RPMI7951 (cell line): Measurements from ENCODE around the gene WNT6. TPM values are rescaled to one million over a fixed set of nuclear protein-coding genes. Genes with fewer than 3 reads are reported as not detected.

Experiments used
- DNase-seq: peaks from one replicate; pipeline ENCODE4 v3.0.0-alpha.2; 2012; ENCODE audit warnings: low read depth
- total RNA-seq: library from RNA; depleted of rRNA; stranded (reverse); fragments of >200 nt; shearing (Covaris generic); gene quantifications from 2 replicates; pipeline ENCODE4 v1.2.3, GENCODE V29; 2014; rRNA removed

Gene WNT6
- total RNA-seq, 1 experiment from 2014 or later, result 4.2 TPM

DNA sequence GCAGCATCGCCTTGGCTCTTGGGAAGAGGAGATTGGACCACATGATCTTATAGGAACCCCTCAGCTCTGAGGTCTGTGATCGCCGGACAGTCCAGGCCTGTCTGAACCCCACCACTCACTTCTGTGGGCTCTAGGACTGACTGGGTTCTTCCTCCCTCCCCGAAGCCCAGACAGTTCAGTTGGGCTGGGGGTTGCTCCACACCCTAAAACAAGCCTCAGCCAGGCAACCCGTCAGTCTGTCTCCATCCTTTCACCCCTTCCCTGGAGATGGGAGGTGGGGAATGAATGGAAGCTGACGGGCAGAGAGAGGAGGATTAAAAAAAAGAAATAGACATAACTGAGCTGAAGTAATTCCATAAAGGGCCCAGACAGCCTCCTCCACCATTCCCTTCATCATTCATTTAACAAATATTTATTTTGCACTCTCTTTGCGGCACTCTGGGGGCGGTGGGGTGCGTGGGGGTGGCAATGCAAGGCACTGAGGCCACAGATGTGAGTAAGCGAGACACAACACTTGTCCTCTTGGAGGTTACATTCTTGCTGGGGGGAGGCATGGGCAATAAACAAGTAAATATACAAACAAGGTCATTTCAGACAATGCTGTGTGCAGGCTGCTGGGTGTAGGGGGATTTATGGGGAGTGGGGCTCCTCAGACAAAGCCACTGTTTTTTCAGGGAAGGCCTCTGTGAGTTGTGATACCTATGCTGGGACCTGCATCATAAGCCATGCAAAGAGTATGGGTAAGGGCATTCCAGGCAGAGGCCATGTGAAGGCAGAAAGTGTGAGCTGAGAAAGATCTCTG is 33.9 kb downstream of the WNT6 start:
- DNase-seq, result no peak

DNA sequence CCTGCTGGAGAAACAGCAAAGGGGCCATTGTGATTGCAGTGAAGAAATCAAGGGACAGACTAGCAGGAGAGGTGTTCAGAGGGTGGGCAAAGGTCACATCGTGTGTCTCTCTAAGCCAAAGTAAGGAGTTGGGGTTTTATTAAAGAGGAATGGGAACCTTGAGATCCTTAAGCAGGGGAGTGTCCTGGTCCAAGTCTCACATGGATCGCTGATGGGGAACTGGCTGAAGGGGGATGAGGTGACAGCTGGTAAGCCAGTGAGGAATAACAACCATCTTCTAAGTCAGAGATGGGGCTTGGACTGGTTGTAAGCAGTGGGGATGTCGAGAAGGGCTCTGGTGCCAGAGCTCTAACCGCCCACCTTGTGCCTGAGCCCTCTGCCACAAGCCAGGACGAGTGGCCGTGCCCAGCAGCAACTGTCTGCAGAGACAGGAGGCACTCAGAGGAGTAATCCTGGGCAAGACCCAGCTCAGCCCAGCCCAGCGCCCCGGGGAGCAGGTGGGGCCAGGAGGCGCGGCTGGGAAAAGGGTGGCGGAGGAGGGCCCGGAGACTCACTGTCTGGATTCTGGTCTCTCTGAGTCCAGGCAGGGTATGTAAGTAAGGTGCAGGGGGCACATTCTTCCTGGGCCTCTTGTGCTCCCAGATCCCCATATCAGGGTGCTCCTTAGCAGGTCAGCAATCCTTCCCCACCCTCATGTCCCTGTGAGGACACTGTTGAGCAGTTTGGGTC is 34.7 kb downstream of the WNT6 start:
- DNase-seq, result no peak

DNA sequence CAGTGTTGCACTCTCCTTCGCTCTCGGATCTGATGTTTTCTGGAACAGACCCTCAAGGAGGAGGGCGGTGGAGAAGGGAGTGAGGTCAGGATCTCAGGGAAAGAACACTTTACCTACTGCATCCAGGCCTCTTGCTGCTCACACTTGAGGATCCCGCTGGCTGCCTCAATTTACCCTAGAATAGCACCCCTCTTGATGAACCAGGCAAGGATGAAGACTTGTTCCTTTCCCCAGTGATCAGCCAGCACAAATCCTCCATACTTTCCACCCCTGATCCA is 35.2 kb downstream of the WNT6 start:
- no peak for DNase-seq

DNA sequence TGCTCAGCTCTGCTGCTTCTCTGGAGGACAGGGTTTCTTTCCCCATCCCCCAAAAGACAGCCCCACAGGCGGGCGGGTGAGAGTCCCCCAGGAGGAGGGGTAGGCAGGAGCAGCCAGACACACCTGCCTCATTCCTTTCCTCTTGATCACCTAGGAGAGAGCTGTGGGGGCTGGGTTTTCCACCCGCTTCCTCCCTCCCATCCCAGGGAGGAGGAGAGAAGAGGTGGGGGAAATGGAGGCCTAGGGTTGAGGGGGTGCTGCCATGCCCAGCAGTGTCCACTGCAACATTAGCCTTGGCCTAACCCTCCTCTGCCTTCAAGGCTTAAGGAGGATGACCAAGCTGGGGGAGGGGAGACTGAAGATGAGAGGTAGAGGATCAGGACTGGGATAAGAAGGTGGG is 35.7 kb downstream of the WNT6 start:
- DNase-seq, result no peak

DNA sequence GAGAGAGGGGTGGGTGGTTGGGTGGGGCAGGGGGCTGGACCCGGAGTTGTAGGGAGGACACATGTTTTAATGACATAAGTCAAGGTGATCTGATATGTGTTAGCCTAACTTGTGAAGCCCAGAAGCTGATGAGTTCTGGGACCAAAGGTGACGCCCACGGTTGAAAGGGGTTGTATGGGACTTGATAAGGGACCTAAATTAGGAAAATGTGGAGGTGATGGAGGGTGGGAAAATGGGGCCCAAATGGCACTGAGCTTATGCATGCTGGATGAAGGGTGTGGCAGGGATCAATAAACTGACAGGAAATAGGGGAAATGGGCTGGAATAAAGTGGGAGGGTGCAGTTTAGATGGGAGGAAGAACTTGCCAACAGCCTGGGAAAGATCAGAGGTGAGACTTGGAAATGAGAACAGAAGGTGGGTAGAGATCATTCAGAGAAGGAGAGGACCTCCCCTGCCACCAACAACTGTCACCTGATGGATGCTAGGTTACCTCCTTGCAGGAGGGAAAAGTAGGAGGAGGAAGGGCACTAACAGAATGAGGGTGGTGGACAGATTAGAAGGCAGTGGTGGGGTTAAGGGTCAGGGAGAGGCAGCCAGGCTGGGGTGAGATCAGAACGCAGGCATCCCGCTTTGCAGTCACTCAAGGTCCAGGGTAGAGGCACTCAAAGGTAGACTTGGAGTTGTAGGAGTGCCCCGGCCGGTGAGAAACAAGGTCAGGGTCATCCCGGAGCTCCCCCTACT is 36.3 kb downstream of the WNT6 start:
- peak; percentile 42 for DNase-seq

DNA sequence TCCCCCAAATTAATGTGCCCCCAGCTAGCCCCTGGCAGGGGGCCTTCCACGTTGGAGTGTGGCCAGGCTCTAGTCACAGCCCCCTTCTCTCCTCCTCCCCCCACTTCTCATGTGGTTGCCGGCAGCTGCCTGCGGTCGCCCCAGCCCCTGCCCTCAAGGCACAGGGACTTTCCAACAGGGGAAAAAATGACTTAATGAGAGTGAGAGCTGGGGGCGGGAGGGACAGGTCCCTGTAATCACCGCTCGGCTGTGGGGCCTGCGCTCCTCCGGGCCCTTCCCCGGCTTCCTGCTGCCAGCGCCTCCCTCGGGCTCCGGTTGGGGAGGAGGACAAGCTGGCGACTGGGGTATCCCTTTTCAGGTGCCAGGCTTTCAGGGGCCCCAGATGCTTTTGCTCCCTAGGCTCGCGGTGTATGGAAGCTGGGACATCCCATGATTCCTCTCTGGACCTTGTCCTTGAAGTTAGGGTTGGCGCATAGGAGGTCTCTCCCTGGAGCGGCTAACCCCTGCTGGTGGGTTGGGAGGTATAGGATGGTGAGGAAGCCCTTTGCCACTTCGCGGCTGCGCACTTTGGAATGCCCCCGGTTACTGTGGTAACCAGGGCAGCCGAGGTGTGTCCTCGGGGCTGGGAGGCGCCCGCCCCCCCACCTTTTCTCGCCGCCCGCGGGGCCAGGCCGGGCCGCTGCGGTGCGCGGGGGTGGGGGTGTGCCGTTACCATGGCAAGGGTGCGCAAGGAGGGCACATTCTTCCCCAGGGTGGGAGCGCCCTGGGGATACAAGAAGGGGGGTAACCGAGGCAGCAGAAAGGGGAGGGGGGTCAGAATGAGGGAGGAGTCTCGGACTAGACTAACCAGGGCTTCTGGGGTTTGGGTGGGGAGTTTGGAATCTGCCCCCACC is 37.1 kb downstream of the WNT6 start:
- DNase-seq, result peak; percentile 80

DNA sequence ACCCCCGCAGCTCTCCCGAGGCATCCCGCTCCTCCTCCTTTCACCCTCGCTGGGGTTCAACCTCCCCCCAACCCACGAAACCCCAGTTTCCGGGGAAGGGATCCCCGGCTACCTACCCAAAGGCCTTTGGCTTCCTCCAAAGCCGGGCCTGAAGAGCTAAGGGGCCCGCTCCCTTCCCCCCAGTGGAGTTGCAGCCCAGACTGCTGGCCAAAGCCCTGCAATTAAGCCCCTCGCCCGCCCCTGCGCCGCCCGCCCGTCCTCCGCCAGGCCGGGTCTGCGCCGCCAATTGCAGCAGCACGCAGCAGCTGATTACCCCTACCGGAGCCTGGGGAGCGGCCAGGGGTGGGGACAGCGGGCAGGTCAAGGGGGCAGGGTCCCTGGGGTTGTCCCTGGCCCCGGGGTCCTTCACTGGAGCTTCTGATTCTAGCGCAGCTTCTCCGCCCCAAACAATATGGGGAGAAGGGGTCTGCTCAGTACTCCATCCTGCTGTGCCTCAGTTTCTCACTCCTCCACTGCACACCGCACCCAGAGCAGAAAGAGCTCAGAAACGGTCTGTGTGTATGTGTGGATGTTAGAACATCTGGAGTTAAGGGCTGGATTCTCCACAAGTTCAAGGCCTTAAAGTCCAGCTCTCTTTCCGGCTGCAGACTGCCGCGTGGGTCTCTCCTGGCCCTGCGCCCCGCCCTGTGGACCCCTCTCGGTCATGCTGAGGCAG is 37.9 kb downstream of the WNT6 start:
- no peak for DNase-seq

DNA sequence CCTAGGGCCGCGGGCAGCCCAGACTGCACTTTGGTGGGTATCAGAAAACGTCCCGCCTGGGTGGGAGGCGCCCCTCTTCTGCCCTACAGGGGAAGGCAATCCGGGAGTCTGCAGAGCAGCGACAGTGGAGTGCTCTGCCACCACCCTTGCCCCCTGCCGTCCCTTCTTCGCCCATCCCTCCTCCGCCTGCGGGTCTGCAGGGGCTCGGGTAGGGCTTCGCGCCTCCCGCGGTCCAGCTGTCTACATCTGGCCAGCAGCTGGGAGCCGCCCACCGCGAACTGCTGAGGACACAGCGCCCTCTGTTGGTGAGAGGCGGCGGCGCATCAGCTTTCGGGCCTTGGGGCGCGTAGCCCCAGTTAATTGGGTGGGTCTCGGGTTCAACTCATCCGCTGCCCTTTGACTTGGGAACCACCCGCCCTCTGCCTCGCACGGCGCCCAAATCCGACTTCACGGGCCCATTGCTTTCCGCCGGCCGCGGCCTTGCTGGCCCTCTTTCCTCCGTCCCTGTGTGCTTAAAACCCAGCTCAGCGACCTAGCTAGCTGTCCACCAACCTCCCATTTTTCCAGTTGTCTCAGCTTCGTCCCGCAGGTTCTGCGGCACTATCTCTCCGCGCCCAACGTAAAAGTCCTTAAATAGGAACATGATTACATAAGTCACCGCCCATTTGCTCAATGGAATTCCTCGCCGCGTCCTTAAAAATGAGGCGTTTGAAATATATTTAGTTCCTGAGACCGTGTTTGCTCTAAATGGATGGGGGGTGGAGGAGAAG is 38.7 kb downstream of the WNT6 start:
- DNase-seq, result peak; percentile 58

DNA sequence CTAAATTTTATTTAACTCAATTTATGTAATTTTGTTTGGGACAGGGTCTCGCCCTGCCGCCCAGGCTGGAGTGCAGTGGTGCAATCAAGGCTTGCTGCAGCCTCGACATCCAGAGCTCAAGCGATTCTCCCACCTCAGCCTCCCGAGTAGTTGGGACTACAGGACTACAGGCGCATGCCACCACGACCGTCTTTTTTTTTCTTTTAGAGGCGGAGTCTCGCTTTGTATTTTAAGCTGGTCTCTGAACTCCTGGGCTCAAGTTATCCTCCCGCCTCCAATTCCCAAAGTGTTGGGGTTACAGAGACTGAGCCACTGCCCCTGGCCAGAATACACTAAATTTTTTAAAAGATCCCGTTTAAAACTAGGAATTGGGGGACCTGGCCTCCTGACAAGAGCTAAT is 39.5 kb downstream of the WNT6 start:
- DNase-seq, result no peak

DNA sequence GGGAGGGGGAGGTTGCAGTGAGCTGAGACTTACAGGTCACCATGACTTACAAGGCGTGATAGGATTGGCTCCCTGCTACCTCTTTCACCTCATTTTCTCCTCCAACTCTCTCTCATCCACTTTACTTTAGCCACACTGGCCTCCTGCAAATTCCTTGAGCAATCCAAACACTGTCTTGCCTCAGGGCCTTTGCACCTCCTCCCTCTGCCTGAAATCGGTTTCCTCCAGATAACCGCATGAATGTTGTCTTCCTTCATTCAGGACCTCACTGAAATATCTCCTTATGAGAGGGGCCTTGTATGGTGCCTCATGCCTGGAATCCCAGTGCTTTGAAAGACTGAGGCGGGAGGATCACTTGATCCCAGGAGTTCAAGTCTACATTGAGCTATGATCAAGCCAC is 42.8 kb downstream of the WNT6 start:
- peak; percentile 27 for DNase-seq

DNA sequence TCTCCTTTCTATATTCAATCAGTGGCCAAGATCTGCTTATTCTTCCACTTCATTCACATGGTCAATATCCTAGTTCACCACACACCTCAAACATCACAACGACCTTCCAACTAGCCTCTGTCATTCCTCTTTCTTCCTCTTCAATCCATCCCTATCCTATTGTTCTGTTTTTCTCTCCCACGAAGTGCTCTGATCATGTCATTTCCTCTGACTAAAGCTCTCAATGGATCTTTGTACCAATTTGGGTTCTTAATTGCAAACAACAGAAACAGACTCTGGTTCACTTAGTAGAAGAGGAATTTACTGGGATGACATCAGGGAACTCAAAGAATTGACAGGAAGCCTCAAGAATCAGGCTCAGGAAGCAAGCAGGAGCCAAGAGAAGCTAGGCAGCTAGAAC is 44.6 kb downstream of the WNT6 start:
- no peak for DNase-seq

DNA sequence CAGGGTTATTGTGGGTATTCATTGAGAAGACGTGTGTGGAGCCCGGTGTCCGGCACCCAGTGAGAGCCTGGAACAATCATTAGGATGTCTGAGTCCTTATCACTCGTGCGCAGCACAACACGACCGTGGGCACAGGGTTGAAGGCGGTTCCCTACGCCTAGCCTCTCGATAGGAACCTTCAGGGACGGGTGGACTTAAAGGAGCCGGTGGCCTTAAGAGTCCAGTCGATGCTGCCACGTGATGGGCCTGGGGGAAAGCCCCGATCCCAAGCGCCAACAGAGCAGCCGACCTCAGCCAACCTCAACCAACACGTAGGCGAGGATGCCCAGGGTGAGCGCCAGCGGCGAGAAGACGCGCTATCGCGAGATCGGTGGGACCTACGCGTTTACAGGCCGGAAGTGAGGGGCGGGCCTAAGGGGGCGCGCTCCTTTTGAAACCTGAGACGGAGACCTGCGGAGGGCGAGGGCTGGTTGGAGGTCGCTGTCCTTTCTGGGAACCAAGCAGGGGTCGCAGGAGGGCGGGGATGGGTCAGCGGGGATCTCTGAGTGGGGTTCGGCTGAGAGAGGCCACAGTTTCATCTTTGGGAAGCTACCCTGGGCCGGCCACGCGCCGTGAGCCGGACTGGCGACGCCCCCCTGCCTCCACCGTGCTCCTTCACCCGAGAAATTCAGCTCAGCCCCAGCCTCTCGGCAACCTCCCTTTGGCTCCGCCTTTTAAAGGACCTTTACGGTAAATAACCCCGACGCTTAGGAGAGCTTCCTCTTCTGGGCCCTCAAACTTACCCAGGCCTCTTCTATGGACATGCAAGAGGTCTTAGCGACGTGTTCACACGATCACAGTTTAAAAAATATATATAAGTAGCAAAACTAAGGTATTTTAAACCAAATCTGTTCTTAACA is 49.4 kb downstream of the WNT6 start:
- peak; percentile 97 for DNase-seq

DNA sequence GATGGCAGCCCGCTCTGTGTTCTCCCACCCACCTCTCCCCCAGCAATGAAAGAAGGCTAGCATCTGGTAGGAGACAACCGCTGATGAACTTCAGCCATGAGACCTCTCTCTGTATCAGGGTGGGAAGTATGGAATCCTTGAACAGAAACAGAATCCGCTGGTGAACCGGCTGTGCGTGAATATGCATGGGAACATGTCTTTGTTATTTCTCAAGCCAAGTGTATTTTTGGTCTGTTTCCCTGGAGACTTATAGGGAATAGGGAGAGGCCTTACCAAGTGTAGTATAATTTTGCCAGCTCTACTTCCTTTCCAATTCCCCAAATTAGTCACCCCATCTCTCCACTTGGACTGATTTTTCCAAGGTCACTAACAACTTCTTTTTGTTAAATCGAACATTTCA is 51.1 kb downstream of the WNT6 start:
- no peak for DNase-seq

DNA sequence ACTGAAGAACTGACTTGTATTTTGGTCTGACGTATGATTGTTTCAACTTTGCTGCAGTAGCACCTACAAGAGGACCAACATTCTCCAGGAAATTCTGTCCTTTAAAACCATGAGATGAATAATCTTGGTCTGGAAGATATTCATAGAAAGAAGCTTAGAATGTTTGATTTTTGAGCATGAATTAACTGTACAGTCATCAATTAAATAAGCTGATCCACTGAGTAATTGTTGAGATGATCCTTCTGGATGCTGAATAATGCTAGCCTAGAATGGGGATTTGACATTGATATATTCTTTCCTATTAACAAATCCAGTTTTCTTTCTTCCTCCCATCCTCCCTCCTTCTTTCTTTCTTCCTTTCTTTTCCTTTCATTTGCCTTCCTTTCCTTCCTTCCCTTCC is 60.9 kb downstream of the WNT6 start:
- DNase-seq, result no peak

Other genes starting within 250 kb of the WNT6 start
- 11.3 and 13.6 TPM in 2 replicates for gene ZNF142, start 200.2 kb upstream of the WNT6 start, total RNA-seq
- 47.0 and 49.8 TPM in 2 replicates for gene BCS1L, start 200.1 kb upstream of the WNT6 start, total RNA-seq
- gene RNF25, start 187.8 kb upstream of the WNT6 start, total RNA-seq, result 37.5 and 45.5 TPM in 2 replicates
- 15.6 and 20.7 TPM in 2 replicates for gene STK36, start 187.7 kb upstream of the WNT6 start, total RNA-seq
- gene TTLL4, start 149.0 kb upstream of the WNT6 start, total RNA-seq, result 17.5 and 28.7 TPM in 2 replicates
- 19.9 and 20.5 TPM in 2 replicates for gene CYP27A1, start 77.7 kb upstream of the WNT6 start, total RNA-seq
- not detected in 2 replicates for gene PRKAG3, start 28.0 kb upstream of the WNT6 start, total RNA-seq
- 0.72 and 1.4 TPM in 2 replicates for gene WNT10A, start 21.0 kb downstream of the WNT6 start, total RNA-seq
- gene CDK5R2, start 99.9 kb downstream of the WNT6 start, total RNA-seq, result 0.12 and 0.20 TPM in 2 replicates
- not detected in 2 replicates for gene FEV, start 125.4 kb downstream of the WNT6 start, total RNA-seq
- 0.20 TPM in 1 of 2 replicates, not detected in the other for gene CRYBA2, start 133.6 kb downstream of the WNT6 start, total RNA-seq
- 0.10 and 0.12 TPM in 2 replicates for gene CFAP65, start 181.7 kb downstream of the WNT6 start, total RNA-seq
- not detected in 2 replicates for gene IHH, start 201.1 kb downstream of the WNT6 start, total RNA-seq